ENCODE data around the gene OR8D1.
"Not testable (repeated sequence)": the region's sequence is repeated elsewhere in the genome, so short reads cannot be mapped to it uniquely, and the experiment has no call there.

The OR8D1 gene

GRCh38 chr11:124285610-124286344 is 28.0 kb downstream of the OR8D1 start:
- no peak for DNase-seq (ENCODE audit: low read depth)

DNA sequence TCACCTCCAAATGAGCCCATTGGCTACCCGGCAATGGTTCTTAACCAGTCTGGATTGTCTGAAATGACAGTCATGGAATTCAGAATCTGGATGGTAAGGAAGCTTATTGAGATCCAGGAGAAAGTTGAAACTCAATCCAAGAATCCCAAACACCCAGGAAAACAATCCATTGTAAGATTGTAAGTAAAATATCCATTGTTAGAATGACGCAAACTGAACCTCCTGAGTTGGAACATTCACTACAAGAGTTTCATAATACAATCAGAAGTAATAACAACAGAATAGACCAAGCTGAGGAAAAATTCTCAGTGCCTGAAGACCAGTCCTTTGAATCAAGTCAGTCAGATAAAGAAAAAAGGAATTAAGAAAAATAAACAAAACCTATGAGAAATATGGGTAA is 35.5 kb downstream of the OR8D1 start:
- DNase-seq (ENCODE audit: low read depth) = no peak

GRCh38 chr11:124277804-124278203 is 35.9 kb downstream of the OR8D1 start:
- DNase-seq (ENCODE audit: low read depth) = no peak

DNA sequence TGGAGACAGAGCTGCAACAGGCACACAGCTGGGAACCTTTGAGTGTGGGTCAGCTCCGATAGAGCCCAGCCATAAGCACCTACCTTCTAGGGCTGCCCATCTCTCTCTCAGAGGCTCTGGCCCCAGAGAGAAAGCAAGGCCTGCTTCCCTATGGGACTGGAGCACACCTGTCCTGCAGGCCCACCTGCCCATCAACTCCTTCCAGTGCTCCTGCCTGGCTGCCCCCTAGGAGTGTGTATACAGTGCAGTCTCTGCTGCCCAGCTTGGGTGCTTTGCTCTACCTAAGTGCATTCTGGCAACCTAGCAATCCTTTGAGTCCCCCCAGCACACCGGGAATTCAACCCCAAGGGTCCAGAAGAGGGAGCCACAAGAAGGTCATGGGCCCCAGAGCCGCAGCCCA is 36.5 kb downstream of the OR8D1 start:
- DNase-seq (ENCODE audit: low read depth) = no peak

- DNase-seq (ENCODE audit: low read depth) = no peak
These were observed 37.7 kb downstream of the OR8D1 start for GRCh38 chr11:124276081-124276480.

DNA sequence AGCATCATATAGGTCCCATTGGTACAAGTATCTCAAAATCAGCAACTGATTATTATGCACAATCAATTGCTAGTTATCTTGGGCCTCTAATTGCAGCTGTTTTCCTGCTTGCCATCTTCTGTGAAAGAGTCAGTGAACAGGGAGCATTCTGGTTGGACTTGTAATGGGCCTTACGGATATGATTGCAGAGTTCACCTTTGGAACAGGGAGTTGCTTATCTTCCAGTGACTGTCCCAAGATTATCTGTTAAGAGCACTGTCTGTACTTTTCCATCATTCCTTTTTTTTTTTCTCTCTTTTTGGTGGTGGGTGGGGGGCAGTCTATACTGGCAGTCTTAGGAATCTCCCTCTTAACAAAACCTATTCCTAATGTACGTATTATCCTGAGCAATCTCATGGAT is 39.7 kb downstream of the OR8D1 start:
- no peak for DNase-seq (ENCODE audit: low read depth)

DNA sequence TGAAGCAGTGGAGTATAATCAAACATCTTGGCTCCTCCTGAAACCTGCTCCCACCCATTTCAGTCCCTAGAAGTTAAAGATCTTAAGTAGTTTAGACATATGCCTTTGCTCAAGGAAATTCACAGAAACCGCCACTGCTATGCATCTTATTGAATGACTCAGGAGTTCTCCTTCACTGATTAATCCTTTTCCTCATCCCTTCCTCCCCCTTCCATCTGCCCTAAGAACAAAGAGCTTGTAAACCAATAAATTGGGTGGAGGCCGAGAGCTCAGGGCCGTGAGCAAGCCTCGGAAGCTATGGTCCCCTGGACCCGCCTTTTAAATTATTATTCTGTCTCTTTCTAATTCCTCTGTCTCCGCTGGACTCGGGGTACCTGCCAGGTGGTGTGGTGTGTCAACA is 42.9 kb downstream of the OR8D1 start:
- DNase-seq (ENCODE audit: low read depth) = not testable (repeated sequence)

- not testable (repeated sequence) for DNase-seq (ENCODE audit: low read depth)
These were observed 48.7 kb downstream of the OR8D1 start for GRCh38 chr11:124265041-124265440.

DNA sequence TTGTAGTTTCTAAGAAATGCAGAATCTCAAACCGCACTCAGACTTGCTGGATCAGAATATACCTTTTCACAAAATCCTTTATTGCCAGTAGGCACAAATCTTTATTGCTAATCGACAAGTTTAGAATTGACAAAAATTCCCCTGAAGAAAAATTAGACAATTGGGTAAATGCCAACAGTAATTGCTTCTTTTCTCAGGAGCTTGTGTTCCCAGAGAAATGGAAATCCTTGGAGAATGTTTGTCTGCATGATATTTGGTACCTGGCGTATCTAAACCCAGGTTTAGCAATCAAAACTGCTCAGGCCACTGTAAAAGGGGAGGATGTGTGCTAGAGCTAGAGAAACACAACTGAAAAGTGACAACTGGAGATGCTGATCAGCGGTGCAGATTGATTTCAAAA is 57.7 kb downstream of the OR8D1 start, which contains the start of gene OR8G5:
Gene OR8G5, plus strand, starts transcription at position 301 of the 400 bp plus-strand sequence. CDS start 8,556 bp downstream, outside the sequence.
- DNase-seq (ENCODE audit: low read depth) = no peak
